AG09309 (cell line): ENCODE measurements around the gene CCR5.

Source experiments
- DNase-seq: peaks from one replicate; pipeline ENCODE4 v3.0.0-alpha.2; 2010; ENCODE audit warnings: low read depth
- H3K4me3 ChIP-seq: 2 replicates; pipeline ENCODE4 v1.5.1; 2011; ENCODE audit warnings: mild to moderate bottlenecking, low read depth, low read length, moderate library complexity; ENCODE audit not compliant: control insufficient read depth
- CTCF ChIP-seq: IDR thresholded peaks from 2 replicates; pipeline ENCODE4 v1.5.1; 2011; ENCODE audit warnings: mild to moderate bottlenecking, low read depth, low read length, inconsistent platforms; ENCODE audit not compliant: insufficient read depth, control insufficient read depth; ENCODE audit errors: missing control alignments

Gene CCR5

GRCh38 chr3:46406443-46406787 is 35.7 kb downstream of the CCR5 start:
- no peak for DNase-seq
- no peak for TF ChIP-seq CTCF
- H3K4me3 ChIP-seq, result no peak overlapping the region

GRCh38 chr3:46406788-46407611 is 36.3 kb downstream of the CCR5 start, which contains the start of the genes CCR5AS and CCRL2:
Gene CCR5AS, minus strand, starts transcription at chr3:46407066.
Gene CCRL2, plus strand, starts transcription at chr3:46407259. Its CDS starts 821 bp downstream, at chr3:46408080.
- DNase-seq, result no peak
- H3K4me3 ChIP-seq, result peak within 1 kb of the TSS; percentile 21
- no peak for TF ChIP-seq CTCF

GRCh38 chr3:46407970-46408369 is 37.2 kb downstream of the CCR5 start:
- no peak overlapping the region for H3K4me3 ChIP-seq
- TF ChIP-seq CTCF, result no peak
- DNase-seq, result no peak

- no peak overlapping the region for H3K4me3 ChIP-seq
- no peak for TF ChIP-seq CTCF
- no peak for DNase-seq
Observed at GRCh38 chr3:46408853-46409252, 38.1 kb downstream of the CCR5 start.

- no peak for DNase-seq
- no peak overlapping the region for H3K4me3 ChIP-seq
- TF ChIP-seq CTCF, result no peak
Observed at GRCh38 chr3:46409739-46410489, 39.2 kb downstream of the CCR5 start.

- DNase-seq, result no peak
- no peak for TF ChIP-seq CTCF
- no peak overlapping the region for H3K4me3 ChIP-seq
Observed at GRCh38 chr3:46410669-46411068, 39.9 kb downstream of the CCR5 start.
